ENCODE data around the gene PDLIM4.

PDLIM4 gene

GRCh38 chr5:132259069-132259851 lies 1.8 kb downstream of the PDLIM4 start:
- Histone ChIP-seq H2AK5ac (ENCODE audit: low read depth, low read length) (peak overlapping the region; percentile 10), H3K27me3 (ENCODE audit: control insufficient read depth in 3 of 3, insufficient read depth in 3 of 3, low read depth in 1 of 3, low read length in 3 of 3) (peaks cover 0 to 35% (median 3%) of the 10 kb centered on the region in 3 experiments), H4K91ac (ENCODE audit: low read depth, low read length, poor library complexity) (peak overlapping the region; percentile 61), H3K4me2 (ENCODE audit: insufficient read depth, low read length, poor library complexity, severe bottlenecking) (peak overlapping the region; percentile 13), H2BK5ac (ENCODE audit: low read length) (peak overlapping the region; percentile 77), H2BK120ac (ENCODE audit: low read depth, low read length) (peak overlapping the region; percentile 76), H2BK12ac (ENCODE audit: low read length) (peak overlapping the region; percentile 93), H3K27ac (replicated peaks; ENCODE audit: low read length) (no peak overlapping the region), H3K4ac (ENCODE audit: low read length) (no peak overlapping the region), H2AFZ (ENCODE audit: low read length) (peak overlapping the region; percentile 64), H3K4me3 (ENCODE audit: low read length in 2 of 2) (no peak overlapping the region), H3K23ac (ENCODE audit: low read depth, low read length, poor library complexity) (peak overlapping the region; percentile 67), H4K8ac (ENCODE audit: low read depth, low read length) (peak overlapping the region; percentile 48), H3K18ac (ENCODE audit: low read length) (peak overlapping the region; percentile 90), H3K9ac (ENCODE audit: low read depth, low read length, poor library complexity) (peak overlapping the region; percentile 73), H2BK15ac (ENCODE audit: low read length) (peak overlapping the region; percentile 53), H3K9me3 (replicated peaks in 1 of 2; ENCODE audit: control insufficient read depth in 2 of 2, insufficient read depth in 1 of 2, low read depth in 1 of 2, low read length in 2 of 2) (no peaks in the 10 kb centered on the region), H3K4me1 (ENCODE audit: control insufficient read depth in 2 of 2, insufficient read depth in 1 of 2, low read depth in 1 of 2, low read length in 2 of 2) (peaks cover 0 to 38% of the 10 kb centered on the region in 2 donors), H3K14ac (ENCODE audit: low read length) (peak overlapping the region; percentile 58), H3K36me3 (replicated peaks in 1 of 2; ENCODE audit: control insufficient read depth in 2 of 2, insufficient read depth in 2 of 2, low read length in 2 of 2) (peaks cover 0 to 3% of the 10 kb centered on the region in 2 donors), H3K79me1 (ENCODE audit: low read depth, low read length) (no peaks in the 10 kb centered on the region)
- no peak for DNase-seq (ENCODE audit: low spot score)
- WGBS, 2 donors (ENCODE audit: extremely low coverage in 2 of 2, insufficient read length in 2 of 2, insufficient replicate concordance in 1 of 2) = no CpG with 5 or more reads among the region's 24 CpGs

- no CpG with 5 or more reads among the region's 6 CpGs for WGBS, 2 donors (ENCODE audit: extremely low coverage in 2 of 2, insufficient read length in 2 of 2, insufficient replicate concordance in 1 of 2)
Measured at GRCh38 chr5:132260051-132260450, 2.6 kb downstream of the PDLIM4 start.

GRCh38 chr5:132260714-132261551 lies 3.4 kb downstream of the PDLIM4 start:
- H3K4me2 ChIP-seq (ENCODE audit: insufficient read depth, low read length, poor library complexity, severe bottlenecking) = no peak overlapping the region
- H3K4ac ChIP-seq (ENCODE audit: low read length) = no peak overlapping the region
- H2BK120ac ChIP-seq (ENCODE audit: low read depth, low read length) = no peak overlapping the region
- H2AK5ac ChIP-seq (ENCODE audit: low read depth, low read length) = peak overlapping the region; percentile 56
- no peak overlapping the region for H3K4me3 ChIP-seq (ENCODE audit: low read length in 2 of 2)
- no peak overlapping the region for H3K9ac ChIP-seq (ENCODE audit: low read depth, low read length, poor library complexity)
- H2BK5ac ChIP-seq (ENCODE audit: low read length) = no peak overlapping the region
- H3K4me1 ChIP-seq (ENCODE audit: control insufficient read depth in 2 of 2, insufficient read depth in 1 of 2, low read depth in 1 of 2, low read length in 2 of 2) = peaks cover 0 to 44% of the 10 kb centered on the region in 2 donors
- peak overlapping the region; percentile 42 for H2BK15ac ChIP-seq (ENCODE audit: low read length)
- WGBS, 2 donors (ENCODE audit: extremely low coverage in 2 of 2, insufficient read length in 2 of 2, insufficient replicate concordance in 1 of 2) = no CpG with 5 or more reads among the region's 6 CpGs
- H2AFZ ChIP-seq (ENCODE audit: low read length) = no peak overlapping the region
- H2BK12ac ChIP-seq (ENCODE audit: low read length) = no peak overlapping the region
- H3K27me3 ChIP-seq (ENCODE audit: control insufficient read depth in 3 of 3, insufficient read depth in 3 of 3, low read depth in 1 of 3, low read length in 3 of 3) = peaks cover 0 to 32% (median 3%) of the 10 kb centered on the region in 3 experiments
- H4K91ac ChIP-seq (ENCODE audit: low read depth, low read length, poor library complexity) = no peak overlapping the region
- no peak overlapping the region for H3K23ac ChIP-seq (ENCODE audit: low read depth, low read length, poor library complexity)
- no peak for DNase-seq (ENCODE audit: low spot score)
- no peak overlapping the region for H4K8ac ChIP-seq (ENCODE audit: low read depth, low read length)
- H3K36me3 ChIP-seq (replicated peaks in 1 of 2; ENCODE audit: control insufficient read depth in 2 of 2, insufficient read depth in 2 of 2, low read length in 2 of 2) = peaks cover 0 to 3% of the 10 kb centered on the region in 2 donors
- no peaks in the 10 kb centered on the region for H3K9me3 ChIP-seq (replicated peaks in 1 of 2; ENCODE audit: control insufficient read depth in 2 of 2, insufficient read depth in 1 of 2, low read depth in 1 of 2, low read length in 2 of 2)
- no peak overlapping the region for H3K27ac ChIP-seq (replicated peaks; ENCODE audit: low read length)
- no peak overlapping the region for H3K14ac ChIP-seq (ENCODE audit: low read length)
- H3K79me1 ChIP-seq (ENCODE audit: low read depth, low read length) = no peaks in the 10 kb centered on the region
- H3K18ac ChIP-seq (ENCODE audit: low read length) = peak overlapping the region; percentile 79

More at GRCh38 chr5:132260051-132260450, 2.6 kb downstream of the PDLIM4 start:
- Histone ChIP-seq H3K4ac (ENCODE audit: low read length) (peak overlapping the region; percentile 32), H2BK5ac (ENCODE audit: low read length) (peak overlapping the region; percentile 77), H3K9me3 (replicated peaks in 1 of 2; ENCODE audit: control insufficient read depth in 2 of 2, insufficient read depth in 1 of 2, low read depth in 1 of 2, low read length in 2 of 2) (no peaks in the 10 kb centered on the region), H3K9ac (ENCODE audit: low read depth, low read length, poor library complexity) (peak overlapping the region; percentile 39), H3K23ac (ENCODE audit: low read depth, low read length, poor library complexity) (no peak overlapping the region), H3K27me3 (ENCODE audit: control insufficient read depth in 3 of 3, insufficient read depth in 3 of 3, low read depth in 1 of 3, low read length in 3 of 3) (peaks cover 0 to 35% (median 3%) of the 10 kb centered on the region in 3 experiments), H3K27ac (replicated peaks; ENCODE audit: low read length) (no peak overlapping the region), H3K4me1 (ENCODE audit: control insufficient read depth in 2 of 2, insufficient read depth in 1 of 2, low read depth in 1 of 2, low read length in 2 of 2) (peaks cover 0 to 41% of the 10 kb centered on the region in 2 donors), H4K91ac (ENCODE audit: low read depth, low read length, poor library complexity) (no peak overlapping the region), H2BK12ac (ENCODE audit: low read length) (peak overlapping the region; percentile 63), H3K4me3 (ENCODE audit: low read length in 2 of 2) (no peak overlapping the region), H3K79me1 (ENCODE audit: low read depth, low read length) (no peaks in the 10 kb centered on the region), H2BK120ac (ENCODE audit: low read depth, low read length) (no peak overlapping the region), H2AK5ac (ENCODE audit: low read depth, low read length) (peak overlapping the region; percentile 10), H2BK15ac (ENCODE audit: low read length) (peak overlapping the region; percentile 53), H3K36me3 (replicated peaks in 1 of 2; ENCODE audit: control insufficient read depth in 2 of 2, insufficient read depth in 2 of 2, low read length in 2 of 2) (peaks cover 0 to 3% of the 10 kb centered on the region in 2 donors), H2AFZ (ENCODE audit: low read length) (peak overlapping the region; percentile 64), H3K14ac (ENCODE audit: low read length) (no peak overlapping the region), H3K18ac (ENCODE audit: low read length) (peak overlapping the region; percentile 82), H4K8ac (ENCODE audit: low read depth, low read length) (no peak overlapping the region), H3K4me2 (ENCODE audit: insufficient read depth, low read length, poor library complexity, severe bottlenecking) (no peak overlapping the region)
- DNase-seq (ENCODE audit: low spot score) = no peak
